SKM-1 treated with dmso at 0.1 percent for 144 hours (cell line): ENCODE results near the gene ANXA6.
A peak's percentile ranks its signal among the peaks of the same experiment; 100 is the strongest.

Experiments used
- DNase-seq: peaks from one replicate; lab custom pipeline; 2025; ENCODE audit not compliant: unreplicated experiment; lab: John Stamatoyannopoulos, UW

Gene ANXA6

DNA sequence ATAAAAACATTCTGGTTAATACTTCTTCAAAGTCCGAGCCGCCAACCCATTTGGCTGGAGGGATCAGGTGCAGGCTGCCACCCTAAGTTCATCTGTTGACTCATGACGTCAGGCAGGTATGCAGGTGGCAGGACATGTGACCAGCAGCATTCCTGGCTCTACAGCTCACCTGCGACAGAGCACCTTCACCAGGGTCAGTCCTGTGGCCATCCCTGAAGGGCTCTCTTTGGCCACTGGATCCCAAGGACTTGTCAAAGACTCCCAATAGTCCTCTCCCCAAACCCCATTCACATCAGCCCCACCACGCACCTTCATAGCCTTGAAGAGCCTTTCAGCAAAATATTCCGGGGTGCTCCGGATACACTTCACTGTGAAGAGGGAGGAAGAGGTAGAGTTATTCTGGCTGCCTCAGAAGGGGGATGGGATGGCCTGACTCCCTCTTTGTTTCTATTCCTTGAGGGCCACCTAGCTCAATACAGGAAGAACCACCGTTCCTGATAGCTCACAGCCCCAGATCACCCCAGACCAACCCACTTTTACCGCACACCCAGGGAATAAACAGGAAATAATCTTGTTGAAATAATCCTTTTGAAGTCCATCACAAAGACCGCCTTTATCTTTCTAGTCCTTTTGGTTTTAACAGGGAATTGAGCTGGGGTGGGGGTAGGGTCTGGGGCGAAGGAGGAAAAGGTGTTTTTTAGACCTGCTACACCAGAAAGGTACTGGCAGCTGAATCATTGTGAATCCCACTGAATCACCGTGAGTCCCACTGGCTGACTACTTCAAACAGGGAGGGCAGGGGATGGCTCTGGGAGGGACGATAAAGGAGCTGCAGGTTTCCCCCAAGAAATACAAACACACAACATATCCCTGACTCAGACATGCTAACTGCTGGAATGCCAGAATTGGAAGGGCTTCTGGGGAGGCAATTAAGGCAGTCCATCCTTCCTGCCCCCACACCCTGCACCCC lies 26.4 kb downstream of the ANXA6 start:
- no peak for DNase-seq

DNA sequence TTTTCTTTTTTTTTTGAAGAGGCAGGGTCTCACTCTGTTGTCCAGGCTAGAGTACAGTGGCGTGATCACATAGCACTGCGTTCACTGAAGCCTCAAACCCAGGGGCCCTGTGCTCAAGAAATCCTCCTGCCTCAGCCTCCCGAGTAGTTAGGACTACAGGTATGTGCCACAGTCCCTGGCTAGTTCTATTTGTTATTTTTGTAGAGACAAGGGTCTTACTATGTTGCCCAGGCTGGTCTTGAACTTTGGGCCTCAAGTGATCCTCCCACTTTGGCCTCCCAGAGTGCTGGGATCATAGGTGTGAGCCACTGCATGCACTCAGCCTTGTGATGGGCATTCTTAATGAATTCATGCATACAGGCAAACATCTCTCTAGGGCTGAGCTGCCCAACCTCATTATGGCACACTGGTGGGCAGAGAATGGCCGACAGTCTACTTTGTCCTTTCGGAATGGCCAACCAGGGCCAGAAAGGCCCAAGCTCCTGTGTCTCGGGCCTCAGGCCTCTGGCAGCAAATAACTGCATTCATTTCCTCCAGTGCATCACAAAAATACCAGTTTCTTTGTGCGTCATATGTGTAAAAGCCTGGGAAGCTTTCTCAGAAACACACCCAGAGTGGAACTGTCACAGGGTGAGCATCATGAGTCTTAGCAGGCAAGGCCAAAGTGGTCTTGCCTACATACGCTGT lies 27.2 kb downstream of the ANXA6 start:
- DNase-seq: no peak

DNA sequence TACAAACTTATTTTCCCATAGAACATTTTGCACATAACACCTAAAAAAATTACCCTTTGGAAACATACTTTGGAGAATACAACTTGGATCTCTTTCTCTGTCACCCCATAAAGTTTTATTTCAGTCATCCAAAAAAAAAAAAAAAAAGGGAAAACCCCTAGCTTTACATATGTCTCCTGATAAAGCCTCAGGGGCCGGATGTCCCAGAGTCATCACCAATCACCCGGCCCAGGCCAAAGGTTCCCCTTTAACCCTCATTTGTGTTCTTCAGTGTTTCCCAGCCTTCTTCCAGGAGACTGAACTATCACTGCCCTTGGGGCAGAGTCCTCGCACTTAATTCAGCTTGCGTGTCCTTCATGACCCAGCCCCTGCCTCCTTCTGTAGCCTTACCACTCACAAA lies 28.8 kb downstream of the ANXA6 start:
- DNase-seq: no peak

DNA sequence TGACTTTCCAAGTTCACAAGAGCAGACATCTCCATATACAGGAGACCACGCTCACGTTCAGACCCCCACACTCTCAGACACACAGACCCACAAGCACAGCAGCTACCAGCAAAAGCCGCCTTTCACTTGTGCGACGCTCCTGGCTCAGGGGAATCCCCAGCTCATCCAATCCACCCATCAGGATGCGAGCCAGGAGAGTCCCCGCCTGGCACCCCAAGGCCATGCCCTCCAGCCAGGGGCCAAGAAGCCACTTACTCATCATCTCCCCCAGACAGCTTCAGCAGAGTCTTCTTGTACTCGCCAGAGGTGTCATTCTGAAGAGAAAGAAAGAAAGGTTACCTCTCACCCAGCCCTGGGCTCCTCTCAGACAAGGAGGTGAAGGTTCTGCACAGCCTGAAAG lies 29.7 kb downstream of the ANXA6 start:
- no peak for DNase-seq

DNA sequence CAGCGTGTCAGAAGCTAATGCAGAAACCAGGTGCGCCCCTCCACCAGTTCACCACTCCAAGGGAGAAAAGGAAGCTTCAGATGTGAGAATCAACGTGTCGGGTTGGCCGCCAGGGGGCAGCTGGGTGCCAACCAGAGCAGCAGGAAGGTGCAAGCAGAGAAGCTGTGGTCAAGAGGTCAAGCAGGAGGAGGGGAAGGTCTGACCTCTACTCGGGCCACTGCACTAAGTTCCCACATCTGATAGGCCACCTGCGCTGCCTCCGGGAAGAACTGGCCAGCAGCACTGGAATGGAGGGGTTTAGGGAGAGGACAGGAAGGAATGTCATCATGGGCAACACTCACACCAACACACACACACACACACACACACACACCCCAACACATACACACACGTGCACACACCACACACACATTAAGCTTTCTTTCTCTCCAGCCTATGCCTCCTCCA lies 31.4 kb downstream of the ANXA6 start:
- DNase-seq: peak; percentile 38

DNA sequence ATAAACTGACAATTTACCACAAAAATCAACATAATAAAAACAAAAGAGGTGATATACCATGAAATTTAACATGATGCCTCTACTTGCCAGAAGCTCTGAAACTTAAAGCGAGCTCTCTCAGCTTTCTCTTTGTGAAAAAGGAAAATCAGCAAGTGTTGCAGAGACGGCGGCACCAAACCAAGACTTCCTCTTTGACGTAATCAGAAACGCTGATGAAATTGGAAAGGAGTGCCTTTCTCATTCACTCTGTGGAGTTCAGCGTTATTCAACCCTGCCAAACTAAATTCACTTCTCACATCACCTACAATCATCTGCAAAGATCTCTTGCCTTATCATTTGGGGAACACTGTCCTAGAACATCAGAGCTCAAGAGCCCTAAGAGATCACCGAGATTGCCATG lies 32.2 kb downstream of the ANXA6 start:
- DNase-seq: peak; percentile 53

DNA sequence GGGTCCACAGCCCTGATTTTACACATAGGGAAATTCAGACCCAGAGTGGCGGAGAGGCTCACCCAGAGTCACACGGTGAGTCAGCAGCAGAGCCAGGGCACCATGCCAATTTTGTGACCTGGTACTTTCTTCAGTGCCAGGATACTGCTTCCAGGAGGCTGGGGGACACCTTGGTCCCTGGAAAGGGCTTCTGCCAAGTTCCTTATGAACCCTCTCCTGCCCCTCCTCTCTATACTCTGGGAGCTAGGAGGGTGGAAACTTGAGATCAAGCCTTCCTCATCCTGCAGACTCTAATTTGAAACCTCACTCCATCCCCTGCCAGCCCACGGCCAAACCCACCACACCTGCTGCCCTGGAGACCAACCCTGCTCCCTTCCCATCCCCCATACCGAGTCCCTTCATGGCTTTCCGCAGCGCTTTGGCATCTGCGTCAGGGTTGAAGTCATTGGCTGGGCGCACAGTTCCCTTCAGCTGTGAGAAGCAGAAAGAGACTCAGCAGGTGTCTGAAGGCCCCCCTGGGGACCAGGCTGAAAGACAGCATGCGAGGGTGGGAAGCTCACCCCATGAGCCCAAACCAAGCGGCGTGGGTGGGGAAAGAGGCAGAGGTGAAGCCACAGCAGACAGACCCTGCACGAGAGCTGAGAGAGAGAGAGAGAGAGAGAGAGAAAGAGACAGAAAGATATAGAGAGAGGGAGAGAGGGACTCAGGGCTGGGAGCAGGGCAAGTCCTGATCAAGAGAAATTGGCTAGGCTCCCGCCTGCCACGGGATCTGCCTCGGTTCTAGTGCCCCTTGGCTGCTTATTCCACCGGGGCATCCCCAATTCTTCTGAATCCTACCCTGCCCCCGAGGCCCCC lies 33.5 kb downstream of the ANXA6 start:
- no peak for DNase-seq

DNA sequence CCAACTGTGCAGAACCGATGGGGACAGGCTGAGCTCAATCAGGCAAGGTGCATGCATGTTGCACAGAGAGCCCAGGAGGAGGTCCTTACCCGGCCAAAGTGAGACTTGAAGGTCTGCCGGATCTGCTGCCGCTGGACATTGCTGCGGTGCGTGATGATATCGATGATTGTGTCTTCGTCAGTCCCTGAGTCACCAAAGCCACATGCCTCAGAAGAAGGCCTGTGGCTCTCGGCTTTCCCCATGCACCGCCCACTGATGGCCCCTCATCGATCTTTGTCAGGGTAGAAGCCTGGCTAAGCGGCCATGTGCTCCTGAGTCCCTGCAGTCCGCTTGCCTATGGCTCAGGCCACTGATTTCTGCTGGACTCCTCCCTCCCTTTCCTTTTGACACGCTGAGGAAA lies 34.8 kb downstream of the ANXA6 start:
- no peak for DNase-seq

DNA sequence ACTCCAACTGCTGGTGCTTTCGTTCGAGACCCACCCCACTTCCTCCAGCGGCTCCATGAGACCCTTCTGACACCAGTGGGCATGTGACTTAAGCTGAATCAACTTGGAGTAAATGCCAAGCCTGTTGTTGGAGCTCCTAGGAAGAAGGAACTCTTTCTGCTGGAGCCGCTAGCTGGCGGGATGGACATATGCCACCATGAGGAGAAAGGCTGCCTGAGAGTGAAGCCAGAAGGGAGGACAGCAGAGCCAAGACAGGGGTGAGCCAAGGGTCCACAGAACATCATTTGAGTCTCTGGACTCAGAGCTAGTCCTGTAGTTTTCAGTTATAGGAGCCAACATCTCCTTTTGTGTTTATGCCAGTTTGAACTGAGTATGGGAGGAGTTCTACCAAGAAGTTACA lies 35.9 kb downstream of the ANXA6 start:
- no peak for DNase-seq

DNA sequence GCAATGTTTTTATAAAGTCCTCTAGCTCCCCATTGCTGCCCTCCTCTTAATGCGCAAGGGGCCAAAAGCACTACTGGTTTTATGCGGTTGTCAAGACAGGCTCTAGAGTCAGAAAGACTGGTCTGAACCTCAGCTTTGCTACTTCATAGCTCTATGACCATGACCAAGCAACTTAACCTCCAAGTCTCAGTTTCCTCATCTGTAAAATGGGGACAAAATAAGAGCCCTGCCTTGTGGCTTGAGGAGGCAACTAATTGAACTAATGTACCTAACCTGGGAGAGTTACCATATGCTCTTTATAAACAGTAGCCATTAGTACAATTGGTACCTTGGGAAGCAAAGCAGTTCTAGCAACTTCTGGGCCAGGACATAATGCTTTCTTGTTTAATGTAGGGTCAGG lies 36.5 kb downstream of the ANXA6 start:
- no peak for DNase-seq

DNA sequence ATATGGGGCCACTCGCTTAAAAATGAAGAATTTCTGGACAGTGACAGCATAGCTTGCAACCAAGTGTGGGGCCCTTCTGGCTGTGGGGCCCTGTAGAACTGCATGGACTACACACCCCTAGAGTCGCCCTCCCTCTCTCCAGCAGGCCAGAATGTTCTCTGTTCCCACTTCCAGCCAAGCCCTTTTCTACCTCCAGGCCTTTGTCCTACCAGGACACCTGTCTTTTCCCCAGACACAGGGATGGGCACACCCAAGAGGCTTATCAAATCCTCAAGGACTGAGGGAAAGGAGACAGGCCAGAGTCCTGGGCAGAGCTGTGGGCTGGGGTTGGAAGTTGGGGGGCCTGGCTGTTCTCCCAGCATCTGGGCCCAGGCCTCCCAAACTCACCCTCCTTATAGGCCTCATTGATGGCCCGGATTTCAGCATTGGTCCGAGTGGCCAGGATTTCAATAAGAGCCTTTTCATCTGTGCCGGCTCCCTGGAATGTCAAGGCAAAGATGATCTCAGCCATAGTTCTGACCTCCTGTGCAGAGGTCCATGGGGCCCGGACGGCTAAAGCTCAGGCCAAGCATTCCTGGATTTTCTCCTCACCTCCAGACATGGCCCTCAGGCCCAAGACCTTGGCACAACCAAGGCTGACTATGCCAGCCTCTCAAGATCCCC lies 38.5 kb downstream of the ANXA6 start:
- no peak for DNase-seq

DNA sequence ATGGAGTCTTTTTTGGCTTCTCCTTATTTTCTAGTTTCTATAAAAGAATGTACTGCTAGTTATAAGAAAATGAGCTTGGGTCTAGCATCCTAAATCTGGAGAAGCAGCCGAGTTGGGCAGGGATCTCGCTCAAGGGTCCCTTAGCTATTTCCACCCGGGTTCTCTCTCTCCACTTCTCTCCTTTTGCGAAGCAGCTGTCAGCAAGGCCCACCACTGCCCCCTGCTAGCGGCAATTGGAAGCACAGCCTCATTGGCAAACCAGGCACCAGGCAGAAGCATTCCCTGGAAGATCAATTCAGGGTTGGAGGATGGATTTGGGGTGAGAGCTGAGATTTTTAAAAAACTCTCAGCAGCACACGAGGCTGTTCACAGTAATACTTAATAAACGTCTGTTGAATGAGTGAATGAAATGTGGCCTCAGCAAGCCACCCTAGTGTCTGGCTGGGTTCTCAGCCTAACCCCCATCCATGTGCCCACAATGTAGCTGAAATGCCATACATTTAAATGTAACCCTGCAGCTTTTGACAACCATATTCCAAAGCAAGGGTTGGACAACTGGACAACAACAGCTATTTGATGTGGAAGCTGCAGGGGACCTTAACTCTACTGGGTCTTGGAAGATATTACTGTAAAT lies 42.2 kb downstream of the ANXA6 start:
- DNase-seq: peak; percentile 41

DNA sequence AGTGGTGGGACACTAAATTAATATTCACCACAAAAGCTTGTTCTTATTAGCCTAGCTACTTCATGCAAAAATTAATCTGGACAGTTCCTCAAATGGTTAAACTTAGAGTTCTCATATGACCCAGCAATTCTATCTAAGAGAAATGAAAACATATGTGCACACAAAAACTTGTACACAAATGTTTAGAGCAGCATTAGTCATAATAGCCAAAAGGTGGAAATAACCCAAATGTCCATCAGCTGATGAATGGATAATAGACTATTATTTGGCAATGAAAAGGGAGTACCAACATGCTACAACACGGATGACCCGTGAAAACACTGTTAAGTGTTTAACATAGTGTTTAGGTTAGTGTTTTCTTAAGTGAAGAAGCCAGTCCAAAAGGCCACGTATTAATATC lies 43.9 kb downstream of the ANXA6 start:
- no peak for DNase-seq

DNA sequence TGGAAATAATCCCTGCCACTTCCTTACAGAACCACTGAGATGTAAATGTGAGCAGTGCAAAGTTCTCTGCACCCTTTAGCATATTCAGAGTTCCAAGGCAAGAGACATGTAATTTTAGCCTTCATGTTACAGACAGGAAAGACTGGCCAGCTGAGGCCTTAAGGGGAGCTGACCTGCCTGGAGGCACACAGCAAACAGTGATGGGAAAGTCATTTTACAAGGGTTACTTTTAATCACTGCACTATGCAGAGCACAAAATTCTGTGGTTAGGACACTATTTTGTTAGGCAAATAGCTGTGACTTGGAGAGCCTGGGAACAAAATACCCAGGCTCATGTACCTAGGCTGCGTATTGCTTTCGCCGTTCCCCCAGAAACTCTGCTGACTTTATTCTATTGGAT lies 46.6 kb downstream of the ANXA6 start:
- DNase-seq: no peak

DNA sequence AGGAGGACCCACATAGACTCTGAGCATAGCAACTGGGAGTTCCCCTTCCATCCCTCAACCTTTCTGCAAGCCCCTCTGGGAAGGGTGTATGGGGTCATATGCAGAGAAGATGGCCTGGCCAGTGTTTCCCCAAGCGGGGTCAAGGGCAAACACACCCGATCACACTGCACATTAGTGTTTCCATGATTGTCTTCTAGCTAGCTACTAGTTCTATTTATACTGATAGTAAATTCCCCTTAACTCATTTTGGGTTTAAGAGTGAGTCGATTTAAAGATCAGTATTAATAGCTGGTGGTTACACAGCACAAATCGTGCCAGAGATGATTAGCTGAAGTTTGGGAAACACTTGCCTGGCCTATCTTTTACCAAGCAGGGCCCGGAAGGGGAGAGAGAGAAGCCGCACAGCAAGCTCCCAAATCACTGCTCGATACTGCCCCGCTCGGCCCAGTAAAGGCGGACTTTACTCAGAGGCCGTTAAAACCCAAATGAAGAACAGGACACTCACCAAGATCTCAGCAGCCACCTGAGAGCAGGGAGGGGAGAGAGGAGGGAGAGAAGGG lies 47.4 kb downstream of the ANXA6 start:
- DNase-seq: no peak

DNA sequence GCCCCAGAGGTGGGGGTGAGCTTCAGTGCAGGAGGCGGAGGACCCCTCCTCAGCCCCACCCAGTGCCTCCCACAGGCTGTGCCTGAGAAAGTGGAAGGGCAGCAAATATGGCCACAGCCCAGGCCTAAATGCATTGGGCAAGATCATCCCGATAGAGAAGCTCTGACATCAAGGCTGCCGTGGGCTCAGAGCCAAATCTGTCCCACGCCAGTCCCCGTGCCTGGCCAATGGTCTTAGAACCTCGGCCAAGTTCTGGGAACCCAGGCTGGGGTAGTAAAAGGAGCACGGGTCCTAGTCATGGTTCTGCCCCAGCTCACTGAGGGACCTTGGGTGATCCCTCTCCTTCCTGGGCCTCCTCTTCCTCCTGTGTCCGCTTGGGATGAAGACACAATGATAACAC lies 49.0 kb downstream of the ANXA6 start:
- no peak for DNase-seq

DNA sequence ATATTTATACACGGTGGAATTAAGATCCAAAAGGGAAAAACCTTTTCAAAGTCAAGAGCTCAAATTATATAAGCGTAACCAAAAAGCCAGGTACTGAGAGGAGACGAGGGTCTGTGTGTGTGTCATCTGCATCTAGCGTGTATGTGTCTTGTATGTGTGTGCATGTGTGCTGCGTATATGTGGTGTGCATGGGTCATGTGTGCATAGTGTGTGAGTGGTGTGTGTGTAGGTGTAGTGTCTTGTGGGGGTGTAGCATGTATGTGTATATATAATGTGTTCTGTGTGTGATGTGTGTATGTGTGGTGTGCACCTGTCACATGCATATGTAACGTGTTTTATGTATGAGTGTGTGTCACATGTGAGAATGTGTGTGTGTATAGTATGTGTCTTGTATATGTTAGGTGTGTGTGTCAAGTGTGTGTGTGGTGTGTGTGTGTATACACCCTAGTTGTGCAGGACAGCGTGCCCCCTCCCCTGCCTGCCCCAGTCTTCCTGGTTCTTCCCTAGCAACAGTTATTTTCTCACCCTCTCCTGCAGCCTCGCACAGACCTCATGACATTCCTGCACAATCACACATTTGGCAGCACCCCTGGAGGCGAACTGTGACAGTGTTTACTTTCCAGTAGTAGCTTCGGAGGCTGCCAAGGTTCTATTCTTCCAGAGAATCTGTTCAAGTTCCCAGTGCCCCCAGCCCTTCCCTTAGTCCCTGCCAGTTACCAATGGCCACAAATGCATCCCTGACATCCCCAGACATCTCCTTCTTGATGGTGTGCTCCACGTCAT lies 49.6 kb downstream of the ANXA6 start:
- DNase-seq: no peak

DNA sequence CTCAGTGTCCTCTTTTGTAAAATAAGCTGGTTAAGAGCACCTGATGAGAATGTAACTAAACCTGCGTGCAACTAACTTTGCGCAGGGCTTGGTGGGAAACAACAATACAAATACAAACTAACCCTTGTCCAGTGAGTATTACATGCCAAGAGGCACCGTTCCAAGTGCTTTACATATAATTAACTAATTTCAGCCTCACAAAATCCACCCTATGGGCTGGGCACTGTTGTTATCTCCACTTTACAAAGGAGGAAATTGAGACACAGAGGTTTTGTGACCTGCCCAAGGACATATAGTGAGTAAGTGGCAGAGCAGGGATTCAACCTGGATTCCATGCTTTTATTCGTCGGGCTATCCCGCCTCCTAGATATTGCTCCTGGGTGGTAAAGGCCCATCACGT lies 50.5 kb downstream of the ANXA6 start:
- DNase-seq: no peak

DNA sequence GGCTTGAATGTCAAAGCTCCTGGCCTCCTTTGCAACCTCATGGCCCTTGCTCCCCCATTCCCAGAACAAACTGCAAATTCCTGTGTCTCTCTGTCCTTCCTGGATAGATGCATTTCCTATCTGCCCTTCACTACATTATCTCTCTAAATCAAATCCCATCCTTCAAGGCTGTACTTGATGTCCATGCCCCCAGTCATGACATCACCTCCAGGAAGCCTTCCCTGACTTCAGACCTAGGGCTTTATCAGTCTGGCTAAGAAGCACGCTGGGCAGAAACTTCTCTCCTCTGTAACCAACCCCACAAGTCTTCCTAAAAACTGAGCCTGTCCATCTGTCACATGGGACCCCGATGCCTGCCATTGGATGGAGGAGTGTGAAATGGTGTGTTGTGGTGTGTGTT lies 51.1 kb downstream of the ANXA6 start:
- no peak for DNase-seq
